ENCODE results near the gene TBC1D1. TPM values are rescaled to one million over a fixed set of nuclear protein-coding genes. Genes with fewer than 3 reads are reported as not detected.

The TBC1D1 gene
- total and polyA plus RNA-seq, 2 experiments from 2014 or later, result 53.9 to 151 TPM

GRCh38 chr4:38086849-38087226 lies 196.0 kb downstream of the TBC1D1 start:
- Mint-ChIP-seq H3K36me3 (ENCODE audit: low read depth) (peaks cover 20% of the 10 kb centered on the region), H3K27me3 (ENCODE audit: insufficient read depth, low read depth, poor library complexity) (peaks cover 16% of the 10 kb centered on the region), H3K4me1 (peaks cover 68% of the 10 kb centered on the region), H3K27ac (0 out of 2 replicates have a peak overlapping the region, but pooled peaks have one; percentile 69), H3K4me3 (no peak overlapping the region; the same call in 2 of the 3 replicates), H3K9me3 (peaks cover 5% of the 10 kb centered on the region; the same call in 2 of the 3 replicates)
- TF ChIP-seq CREB1 (CRISPR knock-in tag; IDR thresholded peaks at IDR 0.05; ENCODE audit: low read depth) (no peak), POLR2AphosphoS5 (IDR thresholded peaks at IDR 0.05; ENCODE audit: low read depth) (no peak), ZNF114 (CRISPR knock-in tag; IDR thresholded peaks at IDR 0.05) (no peak), ZNF331 (CRISPR knock-in tag; IDR thresholded peaks at IDR 0.05; ENCODE audit: low read depth) (no peak), JUNB (IDR thresholded peaks at IDR 0.05; ENCODE audit: unreplicated experiment) (no peak)
- TF ChIP-seq, protein P1, sequence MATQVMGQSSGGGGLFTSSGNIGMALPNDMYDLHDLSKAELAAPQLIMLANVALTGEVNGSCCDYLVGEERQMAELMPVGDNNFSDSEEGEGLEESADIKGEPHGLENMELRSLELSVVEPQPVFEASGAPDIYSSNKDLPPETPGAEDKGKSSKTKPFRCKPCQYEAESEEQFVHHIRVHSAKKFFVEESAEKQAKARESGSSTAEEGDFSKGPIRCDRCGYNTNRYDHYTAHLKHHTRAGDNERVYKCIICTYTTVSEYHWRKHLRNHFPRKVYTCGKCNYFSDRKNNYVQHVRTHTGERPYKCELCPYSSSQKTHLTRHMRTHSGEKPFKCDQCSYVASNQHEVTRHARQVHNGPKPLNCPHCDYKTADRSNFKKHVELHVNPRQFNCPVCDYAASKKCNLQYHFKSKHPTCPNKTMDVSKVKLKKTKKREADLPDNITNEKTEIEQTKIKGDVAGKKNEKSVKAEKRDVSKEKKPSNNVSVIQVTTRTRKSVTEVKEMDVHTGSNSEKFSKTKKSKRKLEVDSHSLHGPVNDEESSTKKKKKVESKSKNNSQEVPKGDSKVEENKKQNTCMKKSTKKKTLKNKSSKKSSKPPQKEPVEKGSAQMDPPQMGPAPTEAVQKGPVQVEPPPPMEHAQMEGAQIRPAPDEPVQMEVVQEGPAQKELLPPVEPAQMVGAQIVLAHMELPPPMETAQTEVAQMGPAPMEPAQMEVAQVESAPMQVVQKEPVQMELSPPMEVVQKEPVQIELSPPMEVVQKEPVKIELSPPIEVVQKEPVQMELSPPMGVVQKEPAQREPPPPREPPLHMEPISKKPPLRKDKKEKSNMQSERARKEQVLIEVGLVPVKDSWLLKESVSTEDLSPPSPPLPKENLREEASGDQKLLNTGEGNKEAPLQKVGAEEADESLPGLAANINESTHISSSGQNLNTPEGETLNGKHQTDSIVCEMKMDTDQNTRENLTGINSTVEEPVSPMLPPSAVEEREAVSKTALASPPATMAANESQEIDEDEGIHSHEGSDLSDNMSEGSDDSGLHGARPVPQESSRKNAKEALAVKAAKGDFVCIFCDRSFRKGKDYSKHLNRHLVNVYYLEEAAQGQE (IDR thresholded peaks at IDR 0.05; ENCODE audit: unreplicated experiment), result no peak
- TF ChIP-seq, protein P2, sequence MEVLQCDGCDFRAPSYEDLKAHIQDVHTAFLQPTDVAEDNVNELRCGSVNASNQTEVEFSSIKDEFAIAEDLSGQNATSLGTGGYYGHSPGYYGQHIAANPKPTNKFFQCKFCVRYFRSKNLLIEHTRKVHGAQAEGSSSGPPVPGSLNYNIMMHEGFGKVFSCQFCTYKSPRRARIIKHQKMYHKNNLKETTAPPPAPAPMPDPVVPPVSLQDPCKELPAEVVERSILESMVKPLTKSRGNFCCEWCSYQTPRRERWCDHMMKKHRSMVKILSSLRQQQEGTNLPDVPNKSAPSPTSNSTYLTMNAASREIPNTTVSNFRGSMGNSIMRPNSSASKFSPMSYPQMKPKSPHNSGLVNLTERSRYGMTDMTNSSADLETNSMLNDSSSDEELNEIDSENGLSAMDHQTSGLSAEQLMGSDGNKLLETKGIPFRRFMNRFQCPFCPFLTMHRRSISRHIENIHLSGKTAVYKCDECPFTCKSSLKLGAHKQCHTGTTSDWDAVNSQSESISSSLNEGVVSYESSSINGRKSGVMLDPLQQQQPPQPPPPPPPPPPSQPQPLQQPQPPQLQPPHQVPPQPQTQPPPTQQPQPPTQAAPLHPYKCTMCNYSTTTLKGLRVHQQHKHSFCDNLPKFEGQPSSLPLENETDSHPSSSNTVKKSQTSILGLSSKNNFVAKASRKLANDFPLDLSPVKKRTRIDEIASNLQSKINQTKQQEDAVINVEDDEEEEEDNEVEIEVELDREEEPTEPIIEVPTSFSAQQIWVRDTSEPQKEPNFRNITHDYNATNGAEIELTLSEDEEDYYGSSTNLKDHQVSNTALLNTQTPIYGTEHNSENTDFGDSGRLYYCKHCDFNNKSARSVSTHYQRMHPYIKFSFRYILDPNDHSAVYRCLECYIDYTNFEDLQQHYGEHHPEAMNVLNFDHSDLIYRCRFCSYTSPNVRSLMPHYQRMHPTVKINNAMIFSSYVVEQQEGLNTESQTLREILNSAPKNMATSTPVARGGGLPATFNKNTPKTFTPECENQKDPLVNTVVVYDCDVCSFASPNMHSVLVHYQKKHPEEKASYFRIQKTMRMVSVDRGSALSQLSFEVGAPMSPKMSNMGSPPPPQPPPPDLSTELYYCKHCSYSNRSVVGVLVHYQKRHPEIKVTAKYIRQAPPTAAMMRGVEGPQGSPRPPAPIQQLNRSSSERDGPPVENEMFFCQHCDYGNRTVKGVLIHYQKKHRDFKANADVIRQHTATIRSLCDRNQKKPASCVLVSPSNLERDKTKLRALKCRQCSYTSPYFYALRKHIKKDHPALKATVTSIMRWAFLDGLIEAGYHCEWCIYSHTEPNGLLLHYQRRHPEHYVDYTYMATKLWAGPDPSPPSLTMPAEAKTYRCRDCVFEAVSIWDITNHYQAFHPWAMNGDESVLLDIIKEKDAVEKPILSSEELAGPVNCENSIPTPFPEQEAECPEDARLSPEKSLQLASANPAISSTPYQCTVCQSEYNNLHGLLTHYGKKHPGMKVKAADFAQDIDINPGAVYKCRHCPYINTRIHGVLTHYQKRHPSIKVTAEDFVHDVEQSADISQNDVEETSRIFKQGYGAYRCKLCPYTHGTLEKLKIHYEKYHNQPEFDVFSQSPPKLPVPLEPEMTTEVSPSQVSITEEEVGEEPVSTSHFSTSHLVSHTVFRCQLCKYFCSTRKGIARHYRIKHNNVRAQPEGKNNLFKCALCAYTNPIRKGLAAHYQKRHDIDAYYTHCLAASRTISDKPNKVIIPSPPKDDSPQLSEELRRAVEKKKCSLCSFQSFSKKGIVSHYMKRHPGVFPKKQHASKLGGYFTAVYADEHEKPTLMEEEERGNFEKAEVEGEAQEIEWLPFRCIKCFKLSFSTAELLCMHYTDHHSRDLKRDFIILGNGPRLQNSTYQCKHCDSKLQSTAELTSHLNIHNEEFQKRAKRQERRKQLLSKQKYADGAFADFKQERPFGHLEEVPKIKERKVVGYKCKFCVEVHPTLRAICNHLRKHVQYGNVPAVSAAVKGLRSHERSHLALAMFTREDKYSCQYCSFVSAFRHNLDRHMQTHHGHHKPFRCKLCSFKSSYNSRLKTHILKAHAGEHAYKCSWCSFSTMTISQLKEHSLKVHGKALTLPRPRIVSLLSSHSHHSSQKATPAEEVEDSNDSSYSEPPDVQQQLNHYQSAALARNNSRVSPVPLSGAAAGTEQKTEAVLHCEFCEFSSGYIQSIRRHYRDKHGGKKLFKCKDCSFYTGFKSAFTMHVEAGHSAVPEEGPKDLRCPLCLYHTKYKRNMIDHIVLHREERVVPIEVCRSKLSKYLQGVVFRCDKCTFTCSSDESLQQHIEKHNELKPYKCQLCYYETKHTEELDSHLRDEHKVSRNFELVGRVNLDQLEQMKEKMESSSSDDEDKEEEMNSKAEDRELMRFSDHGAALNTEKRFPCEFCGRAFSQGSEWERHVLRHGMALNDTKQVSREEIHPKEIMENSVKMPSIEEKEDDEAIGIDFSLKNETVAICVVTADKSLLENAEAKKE (CRISPR knock-in tag; IDR thresholded peaks at IDR 0.05), result no peak
- TF ChIP-seq, protein P3, sequence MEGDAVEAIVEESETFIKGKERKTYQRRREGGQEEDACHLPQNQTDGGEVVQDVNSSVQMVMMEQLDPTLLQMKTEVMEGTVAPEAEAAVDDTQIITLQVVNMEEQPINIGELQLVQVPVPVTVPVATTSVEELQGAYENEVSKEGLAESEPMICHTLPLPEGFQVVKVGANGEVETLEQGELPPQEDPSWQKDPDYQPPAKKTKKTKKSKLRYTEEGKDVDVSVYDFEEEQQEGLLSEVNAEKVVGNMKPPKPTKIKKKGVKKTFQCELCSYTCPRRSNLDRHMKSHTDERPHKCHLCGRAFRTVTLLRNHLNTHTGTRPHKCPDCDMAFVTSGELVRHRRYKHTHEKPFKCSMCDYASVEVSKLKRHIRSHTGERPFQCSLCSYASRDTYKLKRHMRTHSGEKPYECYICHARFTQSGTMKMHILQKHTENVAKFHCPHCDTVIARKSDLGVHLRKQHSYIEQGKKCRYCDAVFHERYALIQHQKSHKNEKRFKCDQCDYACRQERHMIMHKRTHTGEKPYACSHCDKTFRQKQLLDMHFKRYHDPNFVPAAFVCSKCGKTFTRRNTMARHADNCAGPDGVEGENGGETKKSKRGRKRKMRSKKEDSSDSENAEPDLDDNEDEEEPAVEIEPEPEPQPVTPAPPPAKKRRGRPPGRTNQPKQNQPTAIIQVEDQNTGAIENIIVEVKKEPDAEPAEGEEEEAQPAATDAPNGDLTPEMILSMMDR (conservative IDR thresholded peaks at IDR 0.05; ENCODE audit: low read depth in 2 of 2), result no peak
- DNase-seq (ENCODE audit: low spot score) (no peak), ATAC-seq (no peak)
- Histone ChIP-seq H3K4me1 (ENCODE audit: insufficient read depth) (peaks cover 30% of the 10 kb centered on the region), H3K9me2 (ENCODE audit: insufficient read depth) (no peaks in the 10 kb centered on the region), H3K36me3 (ENCODE audit: insufficient read depth) (no peaks in the 10 kb centered on the region; the same call in 1 of the 2 replicates), H3F3A (replicated peaks; ENCODE audit: low read depth) (no peaks in the 10 kb centered on the region), H3K27ac (ENCODE audit: low read depth) (peak overlapping the region; percentile 30), H3K4me3 (no peak overlapping the region), H3K27me3 (ENCODE audit: insufficient read depth) (no peaks in the 10 kb centered on the region), H4K20me1 (replicated peaks; ENCODE audit: insufficient read depth) (no peaks in the 10 kb centered on the region), H3K4me2 (peak overlapping the region; percentile 21), H2AFZ (no peak overlapping the region), H3K79me2 (replicated peaks; ENCODE audit: insufficient read depth) (no peaks in the 10 kb centered on the region)

Data from GM23338 (cell line).